ENCODE measurements around the gene GAMT.
"Not testable (repeated sequence)": the region's sequence is repeated elsewhere in the genome, so short reads cannot be mapped to it uniquely, and the experiment has no call there.

Gene GAMT

DNA sequence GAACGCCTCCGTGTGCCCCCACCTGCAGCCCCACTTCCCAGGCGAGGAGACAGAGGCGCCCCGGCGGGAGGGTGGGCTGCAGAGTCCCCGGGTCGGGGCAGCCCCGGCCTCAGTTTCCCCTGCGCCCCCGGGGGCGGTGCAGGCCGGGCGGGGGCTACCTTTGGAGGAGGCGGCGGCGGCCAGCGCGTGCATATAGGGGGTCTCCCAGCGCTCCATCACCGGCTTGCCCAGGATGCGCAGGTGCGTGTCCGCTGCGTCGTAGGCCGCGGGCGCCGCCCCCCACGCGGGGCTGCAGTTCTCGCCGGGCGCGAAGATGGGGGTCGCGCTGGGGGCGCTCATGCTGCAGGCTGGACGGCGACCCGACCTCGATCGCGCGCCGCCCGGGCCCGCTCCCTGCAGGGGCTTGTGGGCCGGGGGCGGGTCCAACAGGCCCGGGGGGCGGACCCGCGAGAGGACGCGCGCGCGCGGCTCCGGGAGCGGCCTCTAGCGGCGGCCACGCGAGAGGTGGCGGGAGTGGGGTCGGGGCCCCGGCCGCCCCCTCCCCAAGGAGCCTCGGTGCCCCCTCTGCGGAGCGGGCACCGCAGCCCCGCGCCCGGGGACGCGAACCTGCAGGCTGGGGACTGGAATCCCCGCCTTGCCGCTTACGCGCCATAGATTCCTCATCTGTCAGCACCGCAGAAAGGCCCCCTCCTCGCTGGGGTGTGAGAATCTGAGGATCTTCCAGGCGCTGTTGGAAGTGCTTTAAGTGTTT, at the start of gene GAMT:
TSS of gene GAMT (minus strand) at position 405 of the 751 bp plus-strand sequence. CDS start at position 339, 66 bp downstream.
- no peak for DNase-seq (ENCODE audit: low spot score)

DNA sequence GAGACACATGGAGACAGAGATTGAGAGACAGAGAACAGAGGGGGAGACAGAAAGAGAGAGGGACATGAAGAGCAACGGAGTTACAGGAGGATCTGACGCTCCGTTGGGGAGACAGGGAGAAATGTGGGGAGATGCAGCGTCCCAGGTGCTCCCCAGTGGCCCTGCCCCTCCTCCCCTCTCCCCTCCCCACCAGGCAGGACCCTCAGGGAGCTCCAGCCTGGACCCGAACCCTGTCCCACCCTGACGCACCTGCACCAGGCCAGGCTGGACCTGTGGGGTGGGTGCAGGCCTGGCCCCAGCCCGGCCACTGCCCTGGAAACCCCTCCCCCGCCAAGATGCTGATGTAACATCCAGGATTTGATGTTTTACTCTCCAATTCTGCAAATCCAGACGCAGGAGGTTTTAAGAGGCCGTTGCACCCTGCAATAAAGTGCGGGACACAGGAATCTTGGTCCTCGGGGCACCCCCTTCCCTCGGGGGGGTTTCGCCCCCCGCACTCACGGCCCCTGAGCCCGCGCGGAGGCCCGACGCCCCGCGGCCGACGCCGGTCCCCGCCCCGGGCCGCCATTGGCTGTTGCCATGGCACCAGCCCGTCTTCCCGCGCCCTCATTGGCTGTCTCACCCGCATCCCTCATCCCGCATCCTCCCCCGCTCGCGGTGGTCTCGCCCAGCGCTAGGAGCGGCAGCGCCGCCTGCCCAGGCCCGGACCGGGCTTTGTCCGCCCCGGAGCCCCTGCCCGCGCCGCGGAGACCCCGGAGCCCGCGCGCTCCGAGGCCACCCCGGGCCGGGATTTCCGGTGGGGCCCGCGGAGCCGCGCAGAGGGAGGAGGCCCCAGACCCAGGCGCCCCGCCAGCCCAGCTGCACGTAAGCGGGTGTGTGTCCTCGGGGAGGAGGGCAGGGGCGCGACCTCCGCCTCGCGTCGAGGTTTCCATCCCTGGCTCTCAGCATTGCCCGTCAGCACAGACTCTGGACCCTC, 48.4 kb upstream of the GAMT start, which contains the start of gene APC2:
TSS of gene APC2 (plus strand) at position 655 of the 976 bp plus-strand sequence. CDS start 2,881 bp downstream, outside the sequence.
- DNase-seq (ENCODE audit: low spot score): peak; percentile 90

DNA sequence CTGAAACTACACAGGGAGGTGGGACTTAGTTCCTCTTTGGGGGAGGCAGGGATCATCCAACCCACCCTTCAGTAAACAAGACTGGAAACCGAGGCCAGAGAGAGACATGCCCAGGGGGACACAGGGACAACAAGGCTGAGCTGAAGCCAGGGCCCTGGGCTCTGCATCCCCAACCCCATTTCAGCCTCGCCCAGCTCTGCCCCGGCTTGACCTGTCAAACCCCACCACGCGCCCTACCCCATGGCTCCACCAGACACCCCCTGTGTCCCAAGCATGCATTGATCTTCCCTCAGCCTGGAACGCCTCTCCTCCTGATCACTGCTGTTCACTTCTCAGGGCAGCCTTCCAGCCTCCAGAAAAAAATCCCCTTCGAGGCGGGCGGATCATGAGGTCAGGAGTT, 46.6 kb upstream of the GAMT start:
- DNase-seq (ENCODE audit: low spot score): no peak

DNA sequence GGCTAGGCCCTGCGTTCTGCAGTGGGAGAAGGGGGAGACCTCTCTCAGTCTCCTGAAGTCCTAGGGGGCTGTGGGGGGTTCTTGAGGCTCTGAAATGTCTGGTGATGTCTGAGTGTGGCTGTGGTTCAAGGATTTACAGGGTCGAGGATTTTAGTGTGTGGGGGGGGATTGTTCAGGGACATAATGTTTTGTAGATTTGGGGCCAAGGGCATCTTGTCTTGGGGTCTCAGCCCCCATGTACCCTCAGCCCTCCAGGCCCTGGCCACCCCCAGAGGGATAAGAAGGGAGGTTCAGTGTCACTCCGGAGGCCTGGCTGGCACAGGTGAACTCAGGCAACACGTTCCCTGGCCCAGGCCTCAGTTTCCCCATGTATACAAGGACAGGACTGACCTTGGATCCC, 46.2 kb upstream of the GAMT start:
- no peak for DNase-seq (ENCODE audit: low spot score)

DNA sequence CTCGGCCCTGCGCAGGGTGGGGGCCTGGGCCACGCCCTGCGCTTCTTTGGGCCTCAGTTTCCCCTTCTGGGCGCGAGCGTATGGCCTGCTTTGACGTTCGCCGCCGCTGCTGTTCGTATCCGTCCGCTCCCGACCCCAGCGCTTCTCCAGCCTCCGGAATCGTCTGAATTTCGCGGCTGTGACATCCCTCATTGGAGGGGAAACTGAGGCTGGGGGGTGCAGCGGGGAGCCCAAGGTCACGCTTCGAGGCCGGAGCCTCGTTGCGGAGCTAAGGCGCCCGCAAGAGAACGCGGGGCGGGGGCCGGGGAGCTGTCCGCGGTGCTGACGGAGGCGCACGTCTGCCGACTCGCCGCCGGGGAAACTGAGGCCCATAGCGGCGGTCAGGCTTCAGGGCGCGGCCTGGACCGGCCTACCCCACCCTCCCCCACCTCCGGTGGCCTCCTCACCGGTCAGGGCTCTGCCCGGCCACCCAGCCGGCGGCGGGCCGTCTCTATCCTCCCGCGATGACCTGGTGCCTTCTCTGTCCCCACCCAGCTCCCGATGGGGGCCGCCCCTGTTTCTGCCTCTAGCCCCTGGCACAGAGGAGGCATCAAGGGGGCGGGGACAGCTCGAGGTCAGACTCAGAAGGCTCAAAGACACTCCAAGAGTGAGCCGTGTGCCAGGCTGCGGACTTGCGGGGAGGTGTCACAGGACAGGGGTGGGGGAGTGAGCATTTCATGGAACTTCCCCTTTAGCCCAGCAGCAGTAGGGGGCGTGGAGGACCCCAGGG, 45.6 kb upstream of the GAMT start:
- DNase-seq (ENCODE audit: low spot score): no peak

DNA sequence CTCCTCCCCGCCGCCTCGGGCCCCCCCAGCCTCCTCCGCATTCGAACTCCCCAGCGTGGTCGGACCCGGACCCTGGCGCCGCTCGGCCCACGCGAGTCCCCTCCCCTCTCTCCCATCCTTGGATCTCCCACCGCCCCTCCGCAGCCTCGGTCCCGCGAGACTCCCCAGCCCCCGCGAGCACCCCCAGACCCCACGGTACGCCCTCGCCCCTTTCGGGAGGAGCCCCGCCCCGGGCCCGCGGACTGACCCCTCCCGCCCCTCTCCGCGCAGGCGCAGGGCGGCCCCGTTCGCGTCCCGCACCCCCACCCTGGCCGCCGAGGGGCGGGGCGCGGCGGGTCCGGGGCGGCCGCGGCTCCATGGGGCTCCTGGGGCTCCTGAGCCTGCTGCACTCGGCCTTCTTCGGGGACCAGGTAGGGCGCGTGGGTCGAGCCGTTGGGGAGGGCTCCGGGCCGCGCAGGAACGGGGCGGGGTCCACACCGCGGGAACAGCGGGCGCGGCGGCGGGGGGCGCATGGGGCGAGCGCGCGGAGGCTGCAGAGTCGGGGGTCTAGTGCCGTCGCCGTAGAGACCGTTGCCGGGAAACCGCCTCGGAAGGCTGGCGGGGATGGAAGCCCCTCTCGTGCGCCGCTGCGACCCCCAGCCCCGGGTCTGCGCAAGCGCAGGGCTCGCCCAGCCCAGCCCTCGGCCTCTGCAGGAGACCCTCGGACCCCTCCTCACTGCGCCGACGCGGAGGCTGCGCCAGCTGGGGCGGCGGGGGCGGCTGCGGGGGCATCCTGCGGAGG, 44.8 kb upstream of the GAMT start:
- peak; percentile 58 for DNase-seq (ENCODE audit: low spot score)

DNA sequence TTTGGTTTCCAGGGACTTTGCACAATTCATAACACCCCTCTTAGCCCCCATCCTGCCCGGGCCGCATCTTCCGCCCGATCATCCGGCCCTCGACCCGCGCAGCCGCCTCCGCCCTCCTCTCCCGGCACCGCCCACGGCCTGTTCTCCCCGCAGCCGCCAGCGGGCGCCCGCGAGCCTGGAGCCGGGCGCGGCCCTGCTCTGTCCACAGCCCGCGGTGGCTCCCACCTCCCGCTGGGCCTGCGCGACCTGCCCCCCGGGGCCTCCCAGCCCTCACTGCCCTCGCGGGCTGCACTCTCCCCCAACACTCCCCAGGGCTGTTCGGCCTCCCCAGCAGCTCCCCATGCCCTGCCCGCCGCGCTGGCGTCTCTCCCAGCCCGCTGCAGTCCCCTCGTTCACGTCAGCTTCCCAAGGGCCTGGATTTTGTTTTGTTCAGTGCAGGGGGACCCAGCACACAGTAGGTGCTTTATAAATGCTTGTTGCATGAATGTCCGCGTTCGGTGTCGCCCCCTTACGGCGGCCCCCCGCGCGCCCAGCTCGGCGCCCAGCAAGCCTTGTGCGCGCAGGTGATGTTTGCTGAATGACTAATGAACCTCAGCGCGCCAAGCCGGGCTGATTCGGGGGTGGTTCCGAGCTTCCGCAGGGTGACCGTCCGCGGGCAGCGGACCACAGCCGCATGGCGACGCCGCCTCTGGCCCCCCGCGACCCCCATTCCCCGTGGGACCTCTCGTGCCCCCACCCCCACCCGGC, 44.0 kb upstream of the GAMT start:
- peak; percentile 73 for DNase-seq (ENCODE audit: low spot score)

DNA sequence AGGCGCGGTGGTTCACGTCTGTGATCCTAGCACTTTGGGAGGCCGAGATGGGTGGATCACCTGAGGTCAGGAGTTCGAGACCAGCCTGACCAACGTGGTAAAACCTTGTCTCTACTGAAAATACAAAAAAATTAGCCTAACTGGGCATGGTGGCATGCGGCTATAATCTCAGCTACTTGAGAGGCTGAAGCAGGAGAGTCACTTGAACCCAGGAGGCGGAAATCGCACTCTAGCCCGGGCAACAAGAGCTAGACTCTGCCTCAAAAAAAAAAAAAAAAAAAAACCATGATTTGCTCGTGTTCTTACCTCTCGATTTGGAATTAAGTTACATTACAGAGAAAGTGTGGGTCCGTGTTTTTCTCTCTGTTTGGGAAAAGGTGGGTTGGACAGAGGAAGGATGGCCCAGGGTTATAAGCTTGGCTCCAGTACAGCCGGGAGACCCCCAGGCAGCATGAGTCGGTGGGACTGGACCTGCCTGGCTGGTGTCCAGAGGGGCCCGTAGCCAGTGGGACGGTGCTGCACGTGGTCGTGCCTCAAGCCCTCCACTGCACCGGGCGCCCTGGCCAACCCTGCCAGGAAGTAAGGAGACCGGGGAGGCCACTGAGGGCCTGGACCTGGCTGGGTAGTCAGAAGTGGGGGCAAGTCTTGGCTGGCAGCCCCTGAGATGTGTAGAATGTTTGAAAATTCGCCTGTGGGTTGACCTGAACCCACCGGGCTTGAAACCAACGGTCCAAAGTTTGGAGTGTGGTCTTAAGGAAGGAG, 40.5 kb upstream of the GAMT start:
- DNase-seq (ENCODE audit: low spot score): no peak

DNA sequence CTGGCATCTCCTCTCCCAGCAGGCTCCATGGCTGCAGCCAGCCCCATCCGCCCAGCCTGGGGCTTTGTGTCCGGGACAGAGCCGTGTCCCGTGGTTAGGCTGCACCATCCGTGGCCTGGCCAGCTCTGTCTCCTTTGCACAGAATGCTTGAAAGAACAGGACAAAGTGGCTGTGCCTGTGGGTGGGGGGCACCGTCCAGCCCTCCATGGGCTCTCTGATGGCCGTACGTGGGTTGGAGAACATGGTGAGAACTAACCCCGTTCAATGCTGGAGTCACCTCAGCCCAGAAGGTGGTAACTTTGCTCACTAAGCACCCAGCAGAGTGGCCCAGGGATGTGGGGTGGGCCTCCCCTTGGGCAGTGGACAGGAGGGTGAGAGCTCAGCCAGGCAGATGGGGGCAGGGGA, 39.7 kb upstream of the GAMT start:
- DNase-seq (ENCODE audit: low spot score): no peak

DNA sequence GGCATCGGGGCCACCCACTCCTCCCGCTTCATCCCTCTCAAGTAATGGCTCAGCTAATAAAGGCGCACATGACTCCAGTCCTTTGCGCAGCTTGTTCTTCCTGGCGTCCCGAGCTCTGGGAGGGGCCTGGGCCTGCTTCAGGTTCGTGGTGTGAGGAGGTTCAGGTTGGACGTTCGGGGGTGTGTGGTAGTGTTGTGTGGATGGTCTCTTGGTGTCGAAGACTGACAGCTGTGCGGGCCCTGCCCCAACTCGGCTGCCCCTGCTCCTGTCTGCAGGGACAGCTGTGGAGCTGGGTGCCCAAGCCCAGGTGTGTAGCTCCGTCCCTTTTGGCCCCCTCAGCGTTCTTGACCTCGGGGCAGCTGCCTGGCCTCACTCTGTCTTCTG, 39.1 kb upstream of the GAMT start:
- DNase-seq (ENCODE audit: low spot score): no peak

DNA sequence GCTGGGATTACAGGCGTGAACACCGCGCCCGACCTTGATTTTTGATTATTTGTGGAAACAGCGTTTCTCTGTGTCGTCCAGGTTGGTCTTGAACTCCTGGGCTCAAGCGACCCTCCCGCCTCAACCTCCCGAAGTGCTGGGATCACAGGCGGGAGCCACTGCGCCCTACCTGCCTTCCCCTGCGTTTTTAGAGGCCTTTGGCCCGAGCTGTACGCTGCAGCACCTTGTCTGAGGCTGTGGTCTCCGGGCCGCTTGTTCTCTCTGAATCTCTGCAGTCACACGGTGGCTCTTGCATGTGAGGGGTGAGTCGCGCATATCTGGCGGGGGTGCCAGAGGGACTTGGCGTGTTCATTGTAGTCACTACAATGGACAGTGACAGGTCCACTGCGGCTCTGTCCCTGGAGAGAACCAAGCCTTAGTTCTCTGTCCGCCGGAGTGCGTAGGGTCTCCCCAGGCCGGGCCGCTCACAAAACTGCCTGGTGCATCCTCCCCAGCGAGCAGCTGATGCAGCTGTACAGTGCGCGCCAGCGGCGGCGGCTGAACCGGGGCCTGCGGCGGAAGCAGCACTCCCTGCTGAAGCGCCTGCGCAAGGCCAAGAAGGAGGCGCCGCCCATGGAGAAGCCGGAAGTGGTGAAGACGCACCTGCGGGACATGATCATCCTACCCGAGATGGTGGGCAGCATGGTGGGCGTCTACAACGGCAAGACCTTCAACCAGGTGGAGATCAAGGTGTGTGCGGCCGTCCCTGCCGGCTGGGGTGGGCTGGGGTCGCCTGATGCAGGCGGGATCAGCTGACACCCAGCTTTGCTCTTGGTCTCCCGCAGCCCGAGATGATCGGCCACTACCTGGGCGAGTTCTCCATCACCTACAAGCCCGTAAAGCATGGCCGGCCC, 38.4 kb upstream of the GAMT start:
- not testable (repeated sequence) for DNase-seq (ENCODE audit: low spot score)

DNA sequence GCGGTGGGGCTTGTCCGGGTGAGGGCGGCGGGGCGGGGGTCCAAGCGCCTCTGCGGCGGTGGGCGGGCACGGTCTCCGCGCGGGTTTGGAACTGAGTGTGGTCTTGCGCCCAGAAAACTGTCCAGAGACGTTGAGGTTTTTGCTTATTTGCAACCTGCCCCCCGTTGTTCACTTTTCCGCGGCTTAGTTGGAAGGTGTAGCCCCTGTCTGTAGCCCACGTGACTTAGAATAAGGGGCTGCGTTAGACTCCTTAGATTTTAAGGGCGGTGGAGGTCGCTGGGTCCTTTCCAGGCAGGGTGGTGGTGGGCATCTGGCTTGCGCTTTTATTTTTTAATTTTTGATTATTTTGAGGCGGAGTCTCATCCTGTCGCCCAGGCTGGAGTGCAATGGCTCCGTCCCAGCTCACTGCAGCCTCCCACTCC, 37.6 kb upstream of the GAMT start:
- DNase-seq (ENCODE audit: low spot score): no peak

DNA sequence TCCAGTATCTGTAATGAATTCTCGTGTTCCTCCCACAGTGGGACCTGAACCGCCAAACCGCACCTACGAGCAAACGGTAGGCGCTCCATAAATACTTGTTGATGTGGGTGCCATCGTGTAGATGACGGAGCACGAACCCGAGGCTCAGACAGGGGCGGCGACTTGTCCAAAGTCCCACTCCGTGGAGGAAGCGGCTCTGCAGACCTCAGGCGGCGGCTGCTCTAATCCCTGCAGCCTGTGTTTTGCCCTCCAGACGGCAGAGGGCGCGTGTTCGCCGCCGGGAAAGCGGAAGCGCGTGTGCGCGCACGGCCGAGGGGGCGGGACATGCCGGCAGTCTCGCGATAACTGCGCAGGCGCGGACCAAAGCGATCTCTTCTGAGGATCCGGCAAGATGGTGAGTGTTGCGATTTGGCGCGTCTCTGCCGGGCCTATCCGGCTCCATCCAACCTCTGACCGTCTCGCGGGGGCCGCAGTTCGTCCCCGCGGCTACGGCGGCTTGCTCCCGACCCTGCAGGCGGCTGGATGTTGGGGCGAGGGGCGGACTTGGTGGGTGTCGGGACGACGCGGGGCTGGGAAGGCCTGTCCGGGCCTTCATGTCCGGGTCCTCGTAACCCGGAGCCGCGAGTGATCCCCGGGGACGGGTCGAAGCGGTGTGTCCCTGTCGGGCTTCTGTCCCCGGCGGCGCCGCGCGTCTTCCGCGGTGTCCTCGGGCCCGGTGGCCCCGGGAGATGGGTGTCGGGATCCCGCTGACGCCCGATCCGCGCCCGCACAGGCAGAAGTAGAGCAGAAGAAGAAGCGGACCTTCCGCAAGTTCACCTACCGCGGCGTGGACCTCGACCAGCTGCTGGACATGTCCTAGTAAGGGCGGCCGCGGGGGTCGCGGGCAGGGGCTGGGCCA, 36.9 kb upstream of the GAMT start, which contains the start of gene RPS15:
TSS of gene RPS15 (plus strand) at position 362 of the 898 bp plus-strand sequence. CDS start at position 392, 30 bp downstream.
- DNase-seq (ENCODE audit: low spot score): peak; percentile 93

DNA sequence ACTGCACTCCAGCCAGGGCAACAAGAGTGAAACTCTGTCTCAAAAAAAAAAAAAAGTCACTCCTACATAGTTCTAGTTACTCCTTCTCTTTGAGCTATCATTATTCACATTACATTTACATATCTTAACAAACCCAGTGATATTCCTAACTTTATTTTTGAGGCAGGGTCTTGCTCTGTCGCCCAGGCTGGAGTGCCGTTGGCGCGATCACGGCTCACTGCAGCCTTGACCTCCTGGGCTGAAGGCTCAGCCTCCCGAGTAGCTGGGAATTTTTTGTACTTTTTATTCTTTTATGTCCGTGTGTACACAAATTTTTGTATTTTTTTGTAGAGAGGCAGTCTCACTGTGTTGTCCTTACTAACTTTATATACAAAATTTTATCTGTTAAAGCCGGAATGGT, 36.3 kb upstream of the GAMT start:
- DNase-seq (ENCODE audit: low spot score): no peak

DNA sequence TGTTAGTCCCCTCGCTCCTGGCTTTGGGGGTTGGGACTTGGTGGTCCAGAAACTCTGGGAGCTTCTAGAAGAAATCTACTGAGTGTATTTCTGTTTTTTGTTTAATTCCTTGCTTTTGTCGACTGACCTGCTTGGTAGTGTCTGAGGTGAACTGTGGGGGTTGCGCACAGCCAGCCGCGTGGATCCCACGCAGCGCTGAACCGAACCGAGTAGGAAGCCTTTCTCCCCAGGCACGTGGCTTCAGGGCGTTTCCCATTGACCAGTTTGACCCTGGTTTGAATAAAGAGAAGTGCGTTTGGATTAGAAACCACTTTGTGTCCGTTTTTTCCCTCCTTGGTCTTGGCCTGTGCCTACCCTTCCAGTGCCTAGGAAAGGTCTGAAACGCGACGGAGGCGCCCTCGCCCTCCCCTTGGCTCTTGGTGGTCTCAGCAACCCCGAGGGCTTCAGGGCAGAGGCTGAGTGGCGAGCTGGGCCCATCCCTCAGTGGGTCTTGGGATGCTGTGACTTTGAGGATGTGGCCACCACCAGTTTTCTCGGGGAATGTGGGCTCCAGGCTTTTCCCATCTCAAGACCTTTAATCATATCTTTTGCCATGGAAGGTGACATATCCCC, 34.1 kb upstream of the GAMT start:
- no peak for DNase-seq (ENCODE audit: low spot score)

DNA sequence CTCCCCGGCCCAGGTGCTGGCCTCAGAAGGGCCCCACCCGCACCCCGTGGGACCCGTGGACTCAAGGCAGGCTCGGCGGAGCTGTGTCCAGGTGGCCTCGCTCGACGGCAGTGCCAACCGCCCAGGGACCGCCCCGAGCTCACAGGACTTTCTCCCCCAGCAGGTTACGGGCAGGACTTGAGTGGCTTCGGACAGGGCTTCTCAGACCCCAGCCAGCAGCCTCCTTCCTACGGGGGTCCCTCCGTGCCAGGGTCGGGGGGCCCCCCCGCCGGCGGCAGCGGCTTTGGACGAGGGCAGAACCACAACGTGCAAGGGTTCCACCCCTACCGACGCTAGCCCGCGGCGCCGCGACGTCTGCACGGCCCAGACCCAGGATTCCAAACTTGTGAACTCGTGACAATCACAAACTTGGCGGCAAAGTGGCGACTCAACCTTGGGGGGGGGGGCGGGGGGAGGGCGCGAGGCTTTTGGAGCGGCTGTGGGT, 33.3 kb upstream of the GAMT start:
- no peak for DNase-seq (ENCODE audit: low spot score)

DNA sequence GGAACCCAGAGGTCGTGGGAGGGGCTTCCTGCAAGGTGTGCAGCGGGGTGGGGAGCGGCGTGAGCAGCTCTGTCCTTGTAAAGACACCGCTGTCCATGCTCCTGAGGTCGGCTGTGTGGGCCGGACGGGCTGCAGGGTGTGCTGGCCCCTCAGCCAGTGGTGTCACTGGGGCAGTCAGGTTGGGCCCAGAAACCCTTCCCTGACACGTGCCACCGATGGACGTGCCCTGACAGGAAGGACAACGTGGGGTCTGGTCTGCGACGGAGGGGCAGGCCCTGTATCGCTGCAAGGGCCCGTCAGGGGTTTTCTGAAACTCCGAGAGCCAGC, 32.7 kb upstream of the GAMT start:
- no peak for DNase-seq (ENCODE audit: low spot score)

Data from putamen (tissue), 1 donor.